Head of caudate nucleus (tissue), 42 donors: ENCODE measurements around the gene GJC1.
A peak's percentile ranks its signal among the peaks of the same experiment; 100 is the strongest.

Source experiments
- DNase-seq, 42 donors: peaks; one replicate each; pipeline versions ENCODE4 v3.0.0 to v3.0.0-alpha.2; 2020 to 2021; ENCODE audit warnings: mixed read lengths in 7 of 42
- intact Hi-C: fragments of 100-400 bp; cut with DNase I; formaldehyde crosslinking; loops from one replicate; pipeline ENCODE4 v1.15.0; 2022

Gene GJC1

DNA sequence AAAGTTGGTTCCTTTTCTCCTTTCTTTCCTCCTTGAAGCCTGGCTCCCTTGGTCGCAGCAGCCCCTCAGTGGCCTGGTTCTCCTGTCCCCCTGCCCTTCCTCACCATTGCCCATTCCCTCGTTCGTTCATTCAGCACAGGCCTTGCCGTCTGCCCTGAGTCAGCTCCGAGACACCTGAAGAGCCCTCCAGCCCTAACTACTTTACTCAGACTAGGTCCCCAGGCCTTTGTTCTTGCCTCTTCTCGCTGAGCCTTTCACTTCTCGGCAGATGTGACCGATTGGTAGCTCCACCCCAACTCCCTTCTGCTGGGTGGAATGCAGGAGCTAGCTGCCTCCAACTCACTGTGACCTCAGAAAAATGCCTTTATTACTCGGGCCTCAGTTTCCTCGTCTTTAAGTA is 78.3 kb downstream of the GJC1 start:
- intact Hi-C loops = no loop called here
- no peak for DNase-seq

DNA sequence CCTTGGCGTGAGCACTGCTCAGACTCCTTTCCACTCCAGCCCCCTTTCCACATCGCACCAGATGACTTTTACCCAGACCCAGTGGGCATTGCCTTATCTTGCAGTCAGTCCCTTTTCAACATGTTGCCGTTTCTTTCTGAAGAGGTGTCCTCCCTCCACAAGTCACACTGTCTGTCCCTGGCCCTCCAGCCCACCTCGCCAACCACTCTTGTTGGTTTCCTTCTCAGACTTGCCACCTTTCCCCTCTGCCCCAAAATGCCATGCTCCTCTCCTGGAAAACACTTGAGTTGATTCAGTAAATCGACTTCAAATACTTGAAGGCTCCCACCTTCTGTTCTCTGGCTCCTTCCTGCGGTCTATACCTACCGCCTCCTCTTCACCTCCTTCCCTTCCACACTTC is 78.8 kb downstream of the GJC1 start:
- intact Hi-C loops = no loop called here

DNA sequence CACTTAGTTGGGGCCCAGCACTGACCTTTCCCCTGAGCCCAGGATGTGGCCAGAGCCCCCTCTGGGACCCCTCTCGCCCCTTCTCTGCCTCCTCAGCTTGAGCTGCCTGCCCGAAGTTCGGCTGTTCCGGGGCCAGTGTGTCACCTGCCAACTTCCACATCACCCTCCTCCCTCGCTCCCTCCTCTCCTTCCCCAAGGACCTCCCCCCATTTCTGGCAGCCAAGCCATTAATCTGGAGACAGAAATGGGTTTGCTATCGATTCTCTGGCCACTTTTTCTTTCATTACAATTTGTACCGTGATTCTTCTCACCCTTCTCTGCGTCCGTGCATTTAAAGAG is 80.1 kb downstream of the GJC1 start:
- intact Hi-C loops = no loop called here
- no peak for DNase-seq

More for the DNA sequence above, 78.8 kb downstream of the GJC1 start:
- no peak for DNase-seq

- DNase-seq = peak in 1 of 42 donors; percentile 12
- intact Hi-C loops = no loop called here
Observed at GRCh38 chr17:44749076-44749979, 80.8 kb downstream of the GJC1 start.
